ENCODE measurements around the gene CALR3. TPM values are rescaled to one million over a fixed set of nuclear protein-coding genes. Genes with fewer than 3 reads are reported as not detected.
"Not testable (repeated sequence)": the region's sequence is repeated elsewhere in the genome, so short reads cannot be mapped to it uniquely, and the experiment has no call there.

The CALR3 gene
- total RNA-seq, 2 experiments from 2014 or later: not detected

DNA sequence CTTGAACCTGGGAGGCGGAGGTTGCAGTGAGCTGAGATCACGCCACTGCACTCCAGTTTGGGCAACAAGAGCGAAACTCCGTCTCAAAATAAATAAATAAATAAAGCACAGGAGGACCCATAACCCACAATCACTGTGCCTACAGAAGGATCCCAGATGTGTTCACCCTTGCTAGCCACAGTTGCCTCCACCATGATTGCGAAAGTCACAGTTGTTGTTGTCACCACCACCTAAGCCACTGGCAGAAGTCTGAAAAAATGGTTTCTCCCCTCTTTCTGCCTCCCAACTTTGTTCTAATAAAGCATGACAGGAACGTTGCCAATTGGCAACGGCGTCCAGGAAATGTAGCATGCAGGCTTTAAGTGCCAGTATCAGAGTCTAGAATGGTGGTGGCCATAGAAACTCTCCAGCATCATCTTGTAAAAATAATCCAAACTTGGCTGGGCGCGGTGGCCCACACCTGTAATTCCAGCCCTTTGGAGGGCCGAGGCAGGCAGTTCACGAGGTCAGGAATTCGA is 22.0 kb downstream of the CALR3 start:
- CTCF ChIA-PET: no interaction called here
- TF ChIP-seq, protein P1, sequence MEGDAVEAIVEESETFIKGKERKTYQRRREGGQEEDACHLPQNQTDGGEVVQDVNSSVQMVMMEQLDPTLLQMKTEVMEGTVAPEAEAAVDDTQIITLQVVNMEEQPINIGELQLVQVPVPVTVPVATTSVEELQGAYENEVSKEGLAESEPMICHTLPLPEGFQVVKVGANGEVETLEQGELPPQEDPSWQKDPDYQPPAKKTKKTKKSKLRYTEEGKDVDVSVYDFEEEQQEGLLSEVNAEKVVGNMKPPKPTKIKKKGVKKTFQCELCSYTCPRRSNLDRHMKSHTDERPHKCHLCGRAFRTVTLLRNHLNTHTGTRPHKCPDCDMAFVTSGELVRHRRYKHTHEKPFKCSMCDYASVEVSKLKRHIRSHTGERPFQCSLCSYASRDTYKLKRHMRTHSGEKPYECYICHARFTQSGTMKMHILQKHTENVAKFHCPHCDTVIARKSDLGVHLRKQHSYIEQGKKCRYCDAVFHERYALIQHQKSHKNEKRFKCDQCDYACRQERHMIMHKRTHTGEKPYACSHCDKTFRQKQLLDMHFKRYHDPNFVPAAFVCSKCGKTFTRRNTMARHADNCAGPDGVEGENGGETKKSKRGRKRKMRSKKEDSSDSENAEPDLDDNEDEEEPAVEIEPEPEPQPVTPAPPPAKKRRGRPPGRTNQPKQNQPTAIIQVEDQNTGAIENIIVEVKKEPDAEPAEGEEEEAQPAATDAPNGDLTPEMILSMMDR (IDR thresholded peaks at IDR 0.05): no peak
- DNase-seq (no peak), ATAC-seq (ENCODE audit: poor library complexity) (no peak)
- Mint-ChIP-seq H3K4me3 (peak overlapping the region; percentile 60), H3K27ac (no peak overlapping the region), H3K4me1 (ENCODE audit: low read depth) (peaks cover 23% of the 10 kb centered on the region), H3K9me3 (no peaks in the 10 kb centered on the region), H3K27me3 (no peaks in the 10 kb centered on the region), H3K36me3 (ENCODE audit: low read depth) (peaks cover 3% of the 10 kb centered on the region)
- POLR2A ChIA-PET: no interaction called here
- Histone ChIP-seq H3K9me3 (ENCODE audit: control insufficient read depth in 1 of 2, insufficient read depth in 1 of 2, low read length in 2 of 2) (no peaks in the 10 kb centered on the region), H3K4me3 (ENCODE audit: low read length) (no peak overlapping the region), H3K36me3 (ENCODE audit: insufficient read depth, low read length) (no peaks in the 10 kb centered on the region), H3K4me1 (ENCODE audit: insufficient read depth, low read length) (peaks cover 29% of the 10 kb centered on the region), H3K27ac (ENCODE audit: low read depth in 1 of 2, low read length in 2 of 2) (no peak overlapping the region), H3K27me3 (ENCODE audit: control insufficient read depth in 1 of 2, insufficient read depth in 2 of 2, low read length in 2 of 2) (no peaks in the 10 kb centered on the region)
- intact Hi-C loops (cut with DNase I, micrococcal nuclease): loop anchor here in 1 of 2 experiments (5.0 kb wide), 1 partner anchor 277 kb away; the partner anchor contains the start of gene AP1M1

DNA sequence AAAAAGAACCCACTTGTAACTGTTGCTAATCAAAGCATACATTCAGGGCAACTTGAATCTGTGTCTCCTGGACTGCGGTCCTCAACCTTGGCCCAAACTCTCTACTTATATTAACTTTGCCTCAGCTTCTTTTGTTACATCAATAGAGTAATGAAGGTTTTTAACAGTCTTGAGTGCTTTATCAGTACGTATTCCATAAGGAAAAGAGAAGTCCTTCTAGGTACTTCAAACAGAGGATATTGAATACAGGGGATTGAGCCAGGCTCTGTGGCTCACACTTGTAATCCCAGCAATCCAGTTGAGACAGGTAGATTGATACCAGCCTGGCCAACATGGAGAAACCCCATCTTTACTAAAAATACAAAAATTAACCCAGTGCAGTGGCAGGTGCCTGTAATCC is 23.0 kb downstream of the CALR3 start:
- intact Hi-C loops (cut with DNase I, micrococcal nuclease): loop anchor here in 1 of 2 experiments (5.0 kb wide), 1 partner anchor 276 kb away; the partner anchor contains the start of gene AP1M1

DNA sequence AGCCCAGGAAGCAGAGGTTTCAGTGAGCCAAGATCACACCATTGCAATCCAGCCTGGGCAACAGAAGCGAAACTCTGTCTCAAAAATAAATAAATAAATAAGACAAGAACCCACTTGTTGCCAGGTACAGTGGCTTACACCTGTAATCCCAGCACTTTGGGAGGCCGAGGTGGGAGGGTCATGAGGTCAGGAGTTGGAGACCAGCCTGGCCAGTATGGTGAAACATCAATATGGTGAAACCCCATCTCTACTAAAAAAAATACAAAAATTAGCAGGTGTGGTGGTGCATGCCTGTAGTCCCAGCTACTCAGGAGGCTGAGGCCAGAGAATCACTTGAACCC is 23.4 kb downstream of the CALR3 start:
- H3K27ac ChIP-seq (ENCODE audit: low read depth in 1 of 2, low read length in 2 of 2): peak overlapping the region in 1 of 2 donors; percentile 72
- Mint-ChIP-seq H3K4me1 (ENCODE audit: low read depth) (peaks cover 33% of the 10 kb centered on the region), H3K4me3 (peak overlapping the region; percentile 85)
- CTCF ChIA-PET; H3K27ac Mint-ChIP-seq; H3K9me3 Mint-ChIP-seq; H3K27me3 Mint-ChIP-seq; H3K36me3 Mint-ChIP-seq (ENCODE audit: low read depth); ATAC-seq (ENCODE audit: poor library complexity); DNase-seq; H3K27me3 ChIP-seq (ENCODE audit: control insufficient read depth in 1 of 2, insufficient read depth in 2 of 2, low read length in 2 of 2); H3K36me3 ChIP-seq (ENCODE audit: insufficient read depth, low read length); H3K9me3 ChIP-seq (ENCODE audit: control insufficient read depth in 1 of 2, insufficient read depth in 1 of 2, low read length in 2 of 2): not testable (repeated sequence)
- POLR2A ChIA-PET: interaction anchor here (0.5 to 0.9 kb wide), 2 partner anchors 148 to 159 kb away, joined by 3 read pairs; no protein-coding TSS in a partner anchor
- H3K4me3 ChIP-seq (ENCODE audit: low read length): peak overlapping the region; percentile 65
- intact Hi-C loops (cut with DNase I, micrococcal nuclease): loop anchor here in 1 of 2 experiments (5.0 kb wide), 1 partner anchor 275 kb away; the partner anchor contains the start of gene AP1M1
- H3K4me1 ChIP-seq (ENCODE audit: insufficient read depth, low read length): peaks cover 38% of the 10 kb centered on the region

More for the DNA sequence above, 23.0 kb downstream of the CALR3 start:
- Mint-ChIP-seq H3K36me3 (ENCODE audit: low read depth) (peaks cover 3% of the 10 kb centered on the region), H3K4me3 (peak overlapping the region; percentile 77), H3K27ac (no peak overlapping the region), H3K4me1 (ENCODE audit: low read depth) (peaks cover 29% of the 10 kb centered on the region), H3K9me3 (no peaks in the 10 kb centered on the region), H3K27me3 (no peaks in the 10 kb centered on the region)
- Histone ChIP-seq H3K27me3 (ENCODE audit: control insufficient read depth in 1 of 2, insufficient read depth in 2 of 2, low read length in 2 of 2) (no peaks in the 10 kb centered on the region), H3K4me1 (ENCODE audit: insufficient read depth, low read length) (peaks cover 35% of the 10 kb centered on the region), H3K27ac (ENCODE audit: low read depth in 1 of 2, low read length in 2 of 2) (no peak overlapping the region), H3K4me3 (ENCODE audit: low read length) (no peak overlapping the region), H3K36me3 (ENCODE audit: insufficient read depth, low read length) (no peaks in the 10 kb centered on the region), H3K9me3 (ENCODE audit: control insufficient read depth in 1 of 2, insufficient read depth in 1 of 2, low read length in 2 of 2) (no peaks in the 10 kb centered on the region)
- POLR2A ChIA-PET: interaction anchor here (0.5 kb wide), 1 partner anchor 159 kb away, joined by 3 read pairs; no protein-coding TSS in a partner anchor
- TF ChIP-seq, protein P1 (IDR thresholded peaks at IDR 0.05): no peak
- CTCF ChIA-PET: no interaction called here
- ATAC-seq (ENCODE audit: poor library complexity): no peak
- no peak for DNase-seq

All from CD4-positive, alpha-beta T cell (primary cell).